ENCODE data around the gene IQCM.

Gene IQCM

DNA sequence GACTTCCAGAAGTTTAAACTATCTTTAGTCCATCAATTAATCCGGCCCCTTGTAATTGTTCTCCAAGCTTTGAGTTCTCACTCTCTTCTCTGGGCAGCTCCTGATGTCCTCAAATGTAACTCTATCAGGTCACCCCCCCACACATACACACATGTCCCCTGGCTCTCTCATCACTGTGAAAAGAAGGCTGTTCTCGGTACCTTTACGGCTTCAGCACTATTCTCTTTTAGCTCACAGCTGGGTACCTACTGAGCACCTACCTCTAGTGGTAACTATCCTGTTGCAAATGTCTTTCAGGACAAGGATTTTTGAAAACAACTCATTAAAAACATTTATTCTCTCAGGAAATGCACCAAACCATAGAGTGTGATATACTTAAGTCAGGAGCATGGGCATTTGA lies 115.4 kb downstream of the IQCM start:
- H3K9me3 ChIP-seq (ENCODE audit: control insufficient read depth, low read length), result no peaks in the 10 kb centered on the region
- no peak overlapping the region for H3K18ac ChIP-seq (ENCODE audit: low read depth in 1 of 2, low read length in 2 of 2)
- no peak overlapping the region for H2BK5ac ChIP-seq (ENCODE audit: low read depth, low read length, poor library complexity, severe bottlenecking)
- no peak overlapping the region for H2BK15ac ChIP-seq (ENCODE audit: low read depth, poor library complexity, severe bottlenecking)
- H2AFZ ChIP-seq (ENCODE audit: low read depth, low read length), result no peak overlapping the region
- H3K27ac ChIP-seq (ENCODE audit: low read length, poor library complexity, severe bottlenecking), result no peak overlapping the region
- no peak overlapping the region for H3K9ac ChIP-seq (ENCODE audit: low read length)
- H3K4me1 ChIP-seq (ENCODE audit: control insufficient read depth, insufficient read depth, low read depth, low read length), result no peaks in the 10 kb centered on the region
- H3K14ac ChIP-seq (ENCODE audit: low read length in 2 of 2), result no peak overlapping the region
- H3K36me3 ChIP-seq (ENCODE audit: control insufficient read depth in 1 of 2, insufficient read depth in 2 of 2, low read depth in 1 of 2, low read length in 2 of 2), result no peaks in the 10 kb centered on the region
- H3K4me2 ChIP-seq (ENCODE audit: low read length, poor library complexity, severe bottlenecking), result no peak overlapping the region
- H4K8ac ChIP-seq (ENCODE audit: low read length), result no peak overlapping the region
- no peak overlapping the region for H4K91ac ChIP-seq (ENCODE audit: low read length)
- no peaks in the 10 kb centered on the region for H3K79me1 ChIP-seq (replicated peaks; ENCODE audit: low read length, poor library complexity, severe bottlenecking)
- no peak overlapping the region for H3K4ac ChIP-seq (ENCODE audit: low read depth in 1 of 2, low read length in 2 of 2)
- no peaks in the 10 kb centered on the region for H3K27me3 ChIP-seq (ENCODE audit: control insufficient read depth in 1 of 2, insufficient read depth in 1 of 2, low read length in 2 of 2)
- WGBS, result 88% methylated on average over 3 of the region's 3 CpGs
- no peak for DNase-seq
- no peak overlapping the region for H2AK5ac ChIP-seq (ENCODE audit: low read length, severe bottlenecking)
- H3K23ac ChIP-seq (ENCODE audit: low read length in 2 of 2), result no peak overlapping the region
- no peak overlapping the region for H2BK120ac ChIP-seq (ENCODE audit: low read depth, low read length)
- H3K4me3 ChIP-seq (ENCODE audit: insufficient read depth in 1 of 2, low read depth in 1 of 2, low read length in 2 of 2), result no peak overlapping the region
- H2BK12ac ChIP-seq (ENCODE audit: low read length in 2 of 2), result no peak overlapping the region

GRCh38 chr4:149699642-149700041 lies 116.0 kb downstream of the IQCM start:
- Histone ChIP-seq H3K4me3 (ENCODE audit: insufficient read depth in 1 of 2, low read depth in 1 of 2, low read length in 2 of 2) (no peak overlapping the region), H3K14ac (ENCODE audit: low read length in 2 of 2) (no peak overlapping the region), H4K8ac (ENCODE audit: low read length) (no peak overlapping the region), H3K36me3 (ENCODE audit: control insufficient read depth in 1 of 2, insufficient read depth in 2 of 2, low read depth in 1 of 2, low read length in 2 of 2) (no peaks in the 10 kb centered on the region), H2BK15ac (ENCODE audit: low read depth, poor library complexity, severe bottlenecking) (no peak overlapping the region), H3K9me3 (ENCODE audit: control insufficient read depth, low read length) (no peaks in the 10 kb centered on the region), H2BK5ac (ENCODE audit: low read depth, low read length, poor library complexity, severe bottlenecking) (no peak overlapping the region), H3K4me2 (ENCODE audit: low read length, poor library complexity, severe bottlenecking) (no peak overlapping the region), H3K9ac (ENCODE audit: low read length) (no peak overlapping the region), H3K4me1 (ENCODE audit: control insufficient read depth, insufficient read depth, low read depth, low read length) (no peaks in the 10 kb centered on the region), H3K27ac (ENCODE audit: low read length, poor library complexity, severe bottlenecking) (no peak overlapping the region), H3K4ac (ENCODE audit: low read depth in 1 of 2, low read length in 2 of 2) (no peak overlapping the region), H4K91ac (ENCODE audit: low read length) (no peak overlapping the region), H2AK5ac (ENCODE audit: low read length, severe bottlenecking) (no peak overlapping the region), H2BK12ac (ENCODE audit: low read length in 2 of 2) (no peak overlapping the region), H3K27me3 (ENCODE audit: control insufficient read depth in 1 of 2, insufficient read depth in 1 of 2, low read length in 2 of 2) (no peaks in the 10 kb centered on the region), H2AFZ (ENCODE audit: low read depth, low read length) (no peak overlapping the region), H3K79me1 (replicated peaks; ENCODE audit: low read length, poor library complexity, severe bottlenecking) (no peaks in the 10 kb centered on the region), H2BK120ac (ENCODE audit: low read depth, low read length) (no peak overlapping the region), H3K23ac (ENCODE audit: low read length in 2 of 2) (no peak overlapping the region), H3K18ac (ENCODE audit: low read depth in 1 of 2, low read length in 2 of 2) (no peak overlapping the region)
- no peak for DNase-seq
- 83% methylated on average over 2 of the region's 2 CpGs for WGBS

- H2BK120ac ChIP-seq (ENCODE audit: low read depth, low read length), result no peak overlapping the region
- no peak overlapping the region for H2AK5ac ChIP-seq (ENCODE audit: low read length, severe bottlenecking)
- no peak overlapping the region for H4K91ac ChIP-seq (ENCODE audit: low read length)
- no peak overlapping the region for H3K9ac ChIP-seq (ENCODE audit: low read length)
- no peak overlapping the region for H3K14ac ChIP-seq (ENCODE audit: low read length in 2 of 2)
- H3K9me3 ChIP-seq (ENCODE audit: control insufficient read depth, low read length), result no peaks in the 10 kb centered on the region
- H2AFZ ChIP-seq (ENCODE audit: low read depth, low read length), result no peak overlapping the region
- no peak overlapping the region for H2BK5ac ChIP-seq (ENCODE audit: low read depth, low read length, poor library complexity, severe bottlenecking)
- H2BK15ac ChIP-seq (ENCODE audit: low read depth, poor library complexity, severe bottlenecking), result no peak overlapping the region
- no peaks in the 10 kb centered on the region for H3K36me3 ChIP-seq (ENCODE audit: control insufficient read depth in 1 of 2, insufficient read depth in 2 of 2, low read depth in 1 of 2, low read length in 2 of 2)
- no peak overlapping the region for H3K18ac ChIP-seq (ENCODE audit: low read depth in 1 of 2, low read length in 2 of 2)
- H3K4me2 ChIP-seq (ENCODE audit: low read length, poor library complexity, severe bottlenecking), result no peak overlapping the region
- no peaks in the 10 kb centered on the region for H3K27me3 ChIP-seq (ENCODE audit: control insufficient read depth in 1 of 2, insufficient read depth in 1 of 2, low read length in 2 of 2)
- H3K4me1 ChIP-seq (ENCODE audit: control insufficient read depth, insufficient read depth, low read depth, low read length), result no peaks in the 10 kb centered on the region
- H3K79me1 ChIP-seq (replicated peaks; ENCODE audit: low read length, poor library complexity, severe bottlenecking), result no peaks in the 10 kb centered on the region
- no peak overlapping the region for H3K27ac ChIP-seq (ENCODE audit: low read length, poor library complexity, severe bottlenecking)
- H3K23ac ChIP-seq (ENCODE audit: low read length in 2 of 2), result no peak overlapping the region
- no peak overlapping the region for H4K8ac ChIP-seq (ENCODE audit: low read length)
- no peak overlapping the region for H3K4me3 ChIP-seq (ENCODE audit: insufficient read depth in 1 of 2, low read depth in 1 of 2, low read length in 2 of 2)
- H2BK12ac ChIP-seq (ENCODE audit: low read length in 2 of 2), result no peak overlapping the region
- DNase-seq, result no peak
- WGBS, result 96% methylated on average over 2 of the region's 3 CpGs
- H3K4ac ChIP-seq (ENCODE audit: low read depth in 1 of 2, low read length in 2 of 2), result no peak overlapping the region
Observed at GRCh38 chr4:149690726-149691125, 124.9 kb downstream of the IQCM start.

DNA sequence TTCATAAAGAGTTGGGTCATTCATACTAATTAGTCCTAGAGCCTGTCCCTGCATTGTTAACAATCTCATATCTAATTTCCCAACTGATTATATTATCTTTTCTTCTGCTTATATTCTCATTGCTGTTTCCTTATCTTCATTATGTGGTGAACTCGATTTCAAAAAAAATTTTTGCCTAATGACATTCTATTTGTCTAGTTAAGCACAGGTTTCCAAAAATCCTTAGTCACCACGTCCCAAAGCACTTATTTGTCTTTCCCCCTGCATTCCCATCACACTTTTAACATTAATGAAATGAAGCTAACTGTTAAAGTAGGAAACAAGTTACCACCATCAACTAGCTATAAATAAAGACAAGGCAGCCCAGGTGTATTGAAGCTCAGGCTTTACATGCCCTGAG lies 131.1 kb downstream of the IQCM start:
- Histone ChIP-seq H3K4me3 (ENCODE audit: insufficient read depth in 1 of 2, low read depth in 1 of 2, low read length in 2 of 2) (no peak overlapping the region), H3K9me3 (ENCODE audit: control insufficient read depth, low read length) (peaks cover 6% of the 10 kb centered on the region), H3K4me2 (ENCODE audit: low read length, poor library complexity, severe bottlenecking) (no peak overlapping the region), H2BK5ac (ENCODE audit: low read depth, low read length, poor library complexity, severe bottlenecking) (no peak overlapping the region), H2BK15ac (ENCODE audit: low read depth, poor library complexity, severe bottlenecking) (no peak overlapping the region), H2BK120ac (ENCODE audit: low read depth, low read length) (no peak overlapping the region), H3K27ac (ENCODE audit: low read length, poor library complexity, severe bottlenecking) (no peak overlapping the region), H2AK5ac (ENCODE audit: low read length, severe bottlenecking) (no peak overlapping the region), H3K79me1 (replicated peaks; ENCODE audit: low read length, poor library complexity, severe bottlenecking) (no peaks in the 10 kb centered on the region), H3K27me3 (ENCODE audit: control insufficient read depth in 1 of 2, insufficient read depth in 1 of 2, low read length in 2 of 2) (no peaks in the 10 kb centered on the region), H4K8ac (ENCODE audit: low read length) (no peak overlapping the region), H2BK12ac (ENCODE audit: low read length in 2 of 2) (no peak overlapping the region), H3K23ac (ENCODE audit: low read length in 2 of 2) (no peak overlapping the region), H3K9ac (ENCODE audit: low read length) (no peak overlapping the region), H3K4me1 (ENCODE audit: control insufficient read depth, insufficient read depth, low read depth, low read length) (no peaks in the 10 kb centered on the region), H2AFZ (ENCODE audit: low read depth, low read length) (no peak overlapping the region), H3K14ac (ENCODE audit: low read length in 2 of 2) (no peak overlapping the region), H4K91ac (ENCODE audit: low read length) (no peak overlapping the region), H3K4ac (ENCODE audit: low read depth in 1 of 2, low read length in 2 of 2) (no peak overlapping the region), H3K36me3 (ENCODE audit: control insufficient read depth in 1 of 2, insufficient read depth in 2 of 2, low read depth in 1 of 2, low read length in 2 of 2) (no peaks in the 10 kb centered on the region), H3K18ac (ENCODE audit: low read depth in 1 of 2, low read length in 2 of 2) (no peak overlapping the region)
- DNase-seq, result no peak
- WGBS, result 35% methylated on average over 2 of the region's 2 CpGs
